Adrenal gland (tissue), 5 donors: Measurements from ENCODE around the gene PAM16.

ENCODE experiments used
- CTCF ChIP-seq, 6 experiments: fragments of 450-650 bp in 4 of 6; fragments of 200-600 bp in 2 of 6; sonication (generic) in 1 of 6; IDR thresholded peaks; 1 replicate in 5 of 6; 2 replicates in 1 of 6; pipeline versions ENCODE4 v1.5.1 to v1.8.0; 2016 to 2021; ENCODE audit warnings: antibody characterized with exemption in 6 of 6, mild to moderate bottlenecking in 2 of 6, moderate library complexity in 1 of 6
- POLR2A ChIP-seq, 2 donors: fragments of 450-650 bp; IDR thresholded peaks; one replicate each; pipeline ENCODE4 v1.6.1; 2017; ENCODE audit warnings: antibody characterized with exemption in 2 of 2, mild to moderate bottlenecking in 2 of 2, moderate library complexity in 1 of 2
- donor health status: DM: no; HTN: no; CAD: no.

GRCh38 chr16:4372001-4372577, 21.0 kb upstream of the PAM16 start:
- TF ChIP-seq CTCF (IDR thresholded peaks at IDR 0.05), result no peak
- no peak for TF ChIP-seq POLR2A (IDR thresholded peaks at IDR 0.05)
